ENCODE data around the gene LEAP2.

DNA sequence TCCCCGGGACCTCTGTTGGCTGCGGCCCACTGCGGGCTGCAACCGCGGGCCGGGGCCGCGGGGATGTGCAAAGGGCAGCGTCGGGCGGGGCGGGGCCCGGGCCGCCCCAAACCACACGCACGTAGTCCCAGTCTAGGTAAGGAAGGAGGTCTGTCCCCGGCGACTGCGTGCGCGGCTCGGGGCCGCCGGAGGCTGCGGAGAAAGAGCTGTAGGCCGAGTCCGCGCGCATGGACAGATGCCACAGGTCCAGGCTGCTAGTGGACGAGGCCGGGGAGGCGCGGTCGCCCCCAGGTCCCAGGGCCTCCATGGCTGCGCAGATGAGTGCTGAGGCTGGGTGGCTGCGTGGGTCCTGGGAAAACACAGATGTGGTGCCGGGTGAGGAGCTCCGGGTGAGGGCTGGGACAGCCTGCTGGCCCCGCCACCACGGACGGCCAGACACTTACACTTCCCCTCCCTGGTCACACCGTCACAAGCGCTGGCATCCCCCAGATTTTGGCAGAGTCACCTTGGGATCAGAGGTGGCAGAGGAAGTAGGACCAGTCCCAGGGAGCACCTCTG lies 47.6 kb upstream of the LEAP2 start:
- TF ChIP-seq, protein P1, sequence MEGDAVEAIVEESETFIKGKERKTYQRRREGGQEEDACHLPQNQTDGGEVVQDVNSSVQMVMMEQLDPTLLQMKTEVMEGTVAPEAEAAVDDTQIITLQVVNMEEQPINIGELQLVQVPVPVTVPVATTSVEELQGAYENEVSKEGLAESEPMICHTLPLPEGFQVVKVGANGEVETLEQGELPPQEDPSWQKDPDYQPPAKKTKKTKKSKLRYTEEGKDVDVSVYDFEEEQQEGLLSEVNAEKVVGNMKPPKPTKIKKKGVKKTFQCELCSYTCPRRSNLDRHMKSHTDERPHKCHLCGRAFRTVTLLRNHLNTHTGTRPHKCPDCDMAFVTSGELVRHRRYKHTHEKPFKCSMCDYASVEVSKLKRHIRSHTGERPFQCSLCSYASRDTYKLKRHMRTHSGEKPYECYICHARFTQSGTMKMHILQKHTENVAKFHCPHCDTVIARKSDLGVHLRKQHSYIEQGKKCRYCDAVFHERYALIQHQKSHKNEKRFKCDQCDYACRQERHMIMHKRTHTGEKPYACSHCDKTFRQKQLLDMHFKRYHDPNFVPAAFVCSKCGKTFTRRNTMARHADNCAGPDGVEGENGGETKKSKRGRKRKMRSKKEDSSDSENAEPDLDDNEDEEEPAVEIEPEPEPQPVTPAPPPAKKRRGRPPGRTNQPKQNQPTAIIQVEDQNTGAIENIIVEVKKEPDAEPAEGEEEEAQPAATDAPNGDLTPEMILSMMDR (IDR thresholded peaks at IDR 0.05) = no peak
- TF ChIP-seq POLR2A (IDR thresholded peaks at IDR 0.05) = no peak
